ENCODE measurements around the gene LGALS3BP.

DNA sequence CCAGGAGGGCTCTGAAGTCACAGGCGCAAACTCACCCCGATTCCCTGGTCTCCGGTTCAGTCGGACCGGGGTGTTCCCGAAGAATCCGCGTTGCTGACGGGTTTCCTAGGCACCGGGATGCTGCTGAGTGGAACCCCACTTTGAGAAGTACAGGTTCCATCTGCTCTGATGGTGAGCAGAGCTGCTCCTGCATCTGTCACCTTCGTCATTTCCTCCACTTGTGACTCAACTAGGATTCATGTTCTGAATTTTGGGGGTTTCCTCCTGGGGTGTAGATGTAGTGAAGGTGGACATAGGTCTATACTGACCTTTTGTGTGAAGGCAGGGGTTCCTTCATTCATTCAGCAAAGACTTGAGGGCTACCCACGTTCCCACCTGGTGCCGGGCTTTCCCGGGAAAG lies 25.0 kb downstream of the LGALS3BP start:
- TF ChIP-seq, protein P1, sequence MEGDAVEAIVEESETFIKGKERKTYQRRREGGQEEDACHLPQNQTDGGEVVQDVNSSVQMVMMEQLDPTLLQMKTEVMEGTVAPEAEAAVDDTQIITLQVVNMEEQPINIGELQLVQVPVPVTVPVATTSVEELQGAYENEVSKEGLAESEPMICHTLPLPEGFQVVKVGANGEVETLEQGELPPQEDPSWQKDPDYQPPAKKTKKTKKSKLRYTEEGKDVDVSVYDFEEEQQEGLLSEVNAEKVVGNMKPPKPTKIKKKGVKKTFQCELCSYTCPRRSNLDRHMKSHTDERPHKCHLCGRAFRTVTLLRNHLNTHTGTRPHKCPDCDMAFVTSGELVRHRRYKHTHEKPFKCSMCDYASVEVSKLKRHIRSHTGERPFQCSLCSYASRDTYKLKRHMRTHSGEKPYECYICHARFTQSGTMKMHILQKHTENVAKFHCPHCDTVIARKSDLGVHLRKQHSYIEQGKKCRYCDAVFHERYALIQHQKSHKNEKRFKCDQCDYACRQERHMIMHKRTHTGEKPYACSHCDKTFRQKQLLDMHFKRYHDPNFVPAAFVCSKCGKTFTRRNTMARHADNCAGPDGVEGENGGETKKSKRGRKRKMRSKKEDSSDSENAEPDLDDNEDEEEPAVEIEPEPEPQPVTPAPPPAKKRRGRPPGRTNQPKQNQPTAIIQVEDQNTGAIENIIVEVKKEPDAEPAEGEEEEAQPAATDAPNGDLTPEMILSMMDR (IDR thresholded peaks at IDR 0.05; ENCODE audit: insufficient read depth, low read length, poor library complexity, severe bottlenecking), result no peak
- TF ChIP-seq EZH2phosphoT487 (conservative IDR thresholded peaks at IDR 0.05; ENCODE audit: low read length), result no peak

Measured in SU-DHL-6 (cell line).